GM19452 (cell line): ENCODE results near the gene ARMC10.
"Not testable (repeated sequence)": the region's sequence is repeated elsewhere in the genome, so short reads cannot be mapped to it uniquely, and the experiment has no call there.

Source experiments
- ATAC-seq: cut with Tn5 transposase; IDR thresholded peaks from one replicate; pipeline ENCODE4 v1.9.1; 2021; ENCODE audit not compliant: unreplicated experiment

ARMC10 gene

GRCh38 chr7:103121641-103122040 is 46.7 kb downstream of the ARMC10 start:
- no peak for ATAC-seq

GRCh38 chr7:103123529-103123928 is 48.6 kb downstream of the ARMC10 start:
- ATAC-seq: no peak

GRCh38 chr7:103124429-103124979 is 49.6 kb downstream of the ARMC10 start:
- no peak for ATAC-seq

- no peak for ATAC-seq
Observed at GRCh38 chr7:103127006-103127405, 52.1 kb downstream of the ARMC10 start.

- ATAC-seq: no peak
Observed at GRCh38 chr7:103129702-103130549, 55.0 kb downstream of the ARMC10 start.

- ATAC-seq: no peak
Observed at GRCh38 chr7:103130901-103131624, 56.1 kb downstream of the ARMC10 start.

- no peak for ATAC-seq
Observed at GRCh38 chr7:103132995-103133688, 58.2 kb downstream of the ARMC10 start.

GRCh38 chr7:103134836-103135554 is 60.1 kb downstream of the ARMC10 start:
- no peak for ATAC-seq

GRCh38 chr7:103140061-103140460 is 65.1 kb downstream of the ARMC10 start:
- no peak for ATAC-seq

GRCh38 chr7:103140685-103141084 is 65.7 kb downstream of the ARMC10 start:
- no peak for ATAC-seq

- ATAC-seq: no peak
Observed at GRCh38 chr7:103141753-103142404, 66.9 kb downstream of the ARMC10 start.

GRCh38 chr7:103142494-103142893 is 67.6 kb downstream of the ARMC10 start:
- no peak for ATAC-seq

- no peak for ATAC-seq
Observed at GRCh38 chr7:103143868-103144267, 68.9 kb downstream of the ARMC10 start.

- ATAC-seq: not testable (repeated sequence)
Observed at GRCh38 chr7:103144754-103145153, 69.8 kb downstream of the ARMC10 start.

- no peak for ATAC-seq
Observed at GRCh38 chr7:103148131-103148993, 73.4 kb downstream of the ARMC10 start.
